Prostate gland (tissue), 2 donors: ENCODE data around the gene SF3B2. TPM values are rescaled to one million over a fixed set of nuclear protein-coding genes. Genes with fewer than 3 reads are reported as not detected.

Experiments
- DNase-seq: peaks from one replicate; pipeline ENCODE4 v3.0.0-alpha.2; 2019; ENCODE audit warnings: low spot score
- H3K27ac ChIP-seq, 2 donors: fragments of 200-600 bp; sonication (generic); 2 replicates each; pipeline ENCODE4 v1.5.1; 2017 to 2019
- H3K27me3 ChIP-seq: fragments of 200-600 bp; sonication (generic); replicated peaks from 2 replicates; pipeline ENCODE4 v1.5.1; 2019; ENCODE audit not compliant: insufficient read depth
- H3K36me3 ChIP-seq, 2 donors: fragments of 200-600 bp; sonication (generic); 1 replicate in 1 of 2; 2 replicates in 1 of 2; pipeline versions ENCODE4 v1.5.1 to v1.8.1; 2017 to 2019
- H3K4me1 ChIP-seq: fragments of 200-600 bp; sonication (generic); replicated peaks from 2 replicates; pipeline ENCODE4 v1.5.1; 2019
- H3K4me3 ChIP-seq, 2 donors: fragments of 200-600 bp; sonication (generic); 2 replicates each; pipeline ENCODE4 v1.5.1; 2017 to 2019
- H3K9me3 ChIP-seq: fragments of 200-600 bp; sonication (generic); 2 replicates; pipeline ENCODE4 v1.5.1; 2017
- CTCF ChIP-seq, 4 experiments: fragments of 200-600 bp in 2 of 4; fragments of 450-650 bp in 2 of 4; sonication (generic) in 2 of 4; IDR thresholded peaks; 1 replicate in 3 of 4; 2 replicates in 1 of 4; pipeline ENCODE4 v1.5.1; 2016 to 2019; ENCODE audit warnings: antibody characterized with exemption in 4 of 4, mild to moderate bottlenecking in 2 of 4, moderate library complexity in 2 of 4
- POLR2A ChIP-seq: fragments of 450-650 bp; IDR thresholded peaks from one replicate; pipeline ENCODE4 v1.6.1; 2016; ENCODE audit warnings: antibody characterized with exemption, mild to moderate bottlenecking
- POLR2AphosphoS5 ChIP-seq: sonication (generic); formaldehyde crosslinking; IDR thresholded peaks from one replicate; pipeline ENCODE4 v1.6.1; 2017; ENCODE audit warnings: antibody characterized with exemption
- WGBS: methylation state at CpG from one replicate; pipeline ENCODE4 v1.1.5; 2018; 5-methylcytosine and 5-hydroxymethylcytosine counted together
- intact Hi-C: fragments of 100-400 bp; cut with DNase I; formaldehyde crosslinking; loops from one replicate; pipeline ENCODE4 v1.14.2; 2022
- total RNA-seq, 2 donors: library from RNA; depleted of rRNA; stranded (reverse); fragments of >200 nt; gene quantifications; one replicate each; pipeline ENCODE4 v1.1.0, GENCODE V29; 2016

Gene SF3B2
- total RNA-seq, 2 donors from 2014 or later: 130 to 212 TPM

DNA sequence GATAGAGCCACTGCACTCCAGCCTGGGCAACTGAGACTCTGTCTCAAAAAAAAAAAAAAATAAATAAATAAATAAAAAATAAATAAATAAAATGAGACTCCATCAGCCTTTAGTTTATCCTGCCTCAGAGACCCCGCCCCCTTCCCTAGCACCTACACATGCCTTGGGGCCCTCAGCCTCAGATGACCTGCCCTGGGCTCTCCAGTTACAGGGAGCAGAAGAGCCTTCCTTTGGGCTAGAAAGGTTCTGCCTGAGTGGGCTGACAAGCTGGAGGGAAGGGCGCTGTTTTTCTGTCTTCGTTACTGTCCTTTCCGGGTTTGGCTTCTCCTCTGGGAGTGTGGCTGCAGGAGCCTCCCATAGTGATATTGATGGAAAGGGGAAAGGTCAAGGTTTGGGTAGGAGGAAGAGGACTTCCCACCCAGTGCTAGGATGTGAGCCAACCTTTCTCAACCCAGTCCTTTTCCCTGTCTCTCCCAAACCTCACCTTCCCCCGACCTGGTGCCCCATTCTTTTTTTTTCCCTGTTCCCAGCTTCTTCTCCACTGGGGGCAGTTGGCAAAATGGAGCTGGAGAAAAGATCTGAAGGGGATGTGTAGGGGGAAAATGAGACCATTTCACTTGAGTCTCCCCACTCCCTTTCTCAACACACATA, 1.5 kb upstream of the SF3B2 start:
- Histone ChIP-seq H3K27ac (peak overlapping the region in 1 of 2 donors; percentile 94), H3K36me3 (peaks cover 0 to 4% of the 10 kb centered on the region in 2 donors), H3K27me3 (no peaks in the 10 kb centered on the region), H3K4me1 (peaks cover 7% of the 10 kb centered on the region), H3K4me3 (no peak overlapping the region), H3K9me3 (no peaks in the 10 kb centered on the region)
- no peak for TF ChIP-seq POLR2AphosphoS5
- no peak for TF ChIP-seq POLR2A
- no peak for TF ChIP-seq CTCF (IDR thresholded peaks at IDR 0.05)
- intact Hi-C loops: no loop called here
- no peak for DNase-seq
- WGBS: 82% methylated on average over 5 of the region's 5 CpGs

GRCh38 chr11:66051371-66051765, 796 bp upstream of the SF3B2 start:
- Histone ChIP-seq H3K4me3 (peak overlapping the region; percentile 69 to 73), H3K9me3 (no peaks in the 10 kb centered on the region), H3K4me1 (peaks cover 7% of the 10 kb centered on the region), H3K27me3 (no peaks in the 10 kb centered on the region), H3K36me3 (peaks cover 0 to 4% of the 10 kb centered on the region in 2 donors), H3K27ac (peak overlapping the region; percentile 87 to 94)
- intact Hi-C loops: no loop called here
- DNase-seq: no peak
- WGBS: 19% methylated on average over 12 of the region's 12 CpGs
- no peak for TF ChIP-seq POLR2A
- no peak for TF ChIP-seq CTCF (IDR thresholded peaks at IDR 0.05)
- TF ChIP-seq POLR2AphosphoS5: no peak

- Histone ChIP-seq H3K4me3 (peak overlapping the region; percentile 69 to 73), H3K36me3 (peaks cover 5 to 10% of the 10 kb centered on the region in 2 donors), H3K9me3 (no peaks in the 10 kb centered on the region), H3K4me1 (peaks cover 7% of the 10 kb centered on the region), H3K27ac (peak overlapping the region; percentile 87 to 94), H3K27me3 (no peaks in the 10 kb centered on the region)
- intact Hi-C loops: no loop called here
- DNase-seq: no peak
- 1% methylated on average over 17 of the region's 17 CpGs for WGBS
- TF ChIP-seq POLR2AphosphoS5 (no peak), POLR2A (no peak), CTCF (IDR thresholded peaks at IDR 0.05) (no peak)
Measured at GRCh38 chr11:66052664-66052982, 459 bp downstream of the SF3B2 start.

DNA sequence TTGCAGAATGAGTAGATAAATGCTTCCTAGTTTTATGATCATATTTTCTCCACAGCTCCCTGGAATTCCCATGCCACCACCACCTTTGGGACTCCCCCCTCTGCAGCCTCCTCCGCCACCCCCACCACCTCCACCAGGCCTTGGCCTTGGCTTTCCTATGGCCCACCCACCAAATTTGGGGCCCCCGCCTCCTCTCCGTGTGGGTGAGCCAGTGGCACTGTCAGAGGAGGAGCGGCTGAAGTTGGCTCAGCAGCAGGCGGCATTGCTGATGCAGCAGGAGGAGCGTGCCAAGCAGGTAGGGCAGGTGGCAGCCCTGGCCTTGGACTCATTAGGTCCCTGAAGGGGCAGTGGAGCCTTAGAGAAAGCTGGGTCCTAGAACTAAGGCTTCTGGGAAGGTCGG, 2.9 kb downstream of the SF3B2 start:
- TF ChIP-seq CTCF (IDR thresholded peaks at IDR 0.05) (no peak), POLR2A (no peak), POLR2AphosphoS5 (no peak)
- Histone ChIP-seq H3K4me1 (peaks cover 4% of the 10 kb centered on the region), H3K27ac (no peak overlapping the region), H3K27me3 (no peaks in the 10 kb centered on the region), H3K4me3 (no peak overlapping the region), H3K36me3 (peaks cover 26 to 30% of the 10 kb centered on the region in 2 donors), H3K9me3 (no peaks in the 10 kb centered on the region)
- intact Hi-C loops: no loop called here
- no peak for DNase-seq
- 93% methylated on average over 7 of the region's 7 CpGs for WGBS

- no peaks in the 10 kb centered on the region for H3K9me3 ChIP-seq
- DNase-seq: no peak
- no peak overlapping the region for H3K27ac ChIP-seq
- intact Hi-C loops: no loop called here
- 66% methylated on average over 7 of the region's 7 CpGs for WGBS
- no peak overlapping the region for H3K4me3 ChIP-seq
- H3K36me3 ChIP-seq: peaks cover 34 to 41% of the 10 kb centered on the region in 2 donors
- H3K4me1 ChIP-seq: peaks cover 4% of the 10 kb centered on the region
- TF ChIP-seq POLR2A (no peak), CTCF (IDR thresholded peaks at IDR 0.05) (no peak)
- H3K27me3 ChIP-seq: no peaks in the 10 kb centered on the region
Measured at GRCh38 chr11:66056501-66056900, 4.3 kb downstream of the SF3B2 start.
